HG03108 (cell line): ENCODE results near the gene IL18RAP.

Source experiments
- ATAC-seq: cut with Tn5 transposase; IDR thresholded peaks from one replicate; pipeline ENCODE4 v1.9.1; 2021; ENCODE audit warnings: moderate library complexity; ENCODE audit not compliant: unreplicated experiment

IL18RAP gene

DNA sequence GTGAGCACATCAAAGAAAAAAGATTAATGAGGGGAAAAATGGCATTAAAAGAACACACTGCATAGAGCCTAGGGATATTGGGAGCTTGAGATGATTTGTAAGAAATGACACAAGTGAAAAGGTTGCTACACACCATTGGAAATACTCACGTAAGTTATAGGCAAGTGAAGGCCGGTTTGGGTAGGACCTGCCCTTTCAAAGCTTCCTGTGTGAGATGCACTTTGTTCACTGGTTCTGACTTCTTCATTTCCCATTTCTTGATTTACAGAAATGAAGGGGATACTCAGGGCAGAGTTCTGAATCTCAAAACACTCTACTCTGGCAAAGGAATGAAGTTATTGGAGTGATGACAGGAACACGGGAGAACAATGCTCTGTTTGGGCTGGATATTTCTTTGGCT is at the start of gene IL18RAP:
Gene IL18RAP, plus strand, starts transcription at position 251 of the 400 bp plus-strand sequence. Its CDS starts 118 bp downstream, at position 369.
- ATAC-seq: no peak

GRCh38 chr2:102376052-102376591 is 46.8 kb upstream of the IL18RAP start:
- no peak for ATAC-seq

- ATAC-seq: no peak
These were observed 39.2 kb upstream of the IL18RAP start for GRCh38 chr2:102383722-102384121.

DNA sequence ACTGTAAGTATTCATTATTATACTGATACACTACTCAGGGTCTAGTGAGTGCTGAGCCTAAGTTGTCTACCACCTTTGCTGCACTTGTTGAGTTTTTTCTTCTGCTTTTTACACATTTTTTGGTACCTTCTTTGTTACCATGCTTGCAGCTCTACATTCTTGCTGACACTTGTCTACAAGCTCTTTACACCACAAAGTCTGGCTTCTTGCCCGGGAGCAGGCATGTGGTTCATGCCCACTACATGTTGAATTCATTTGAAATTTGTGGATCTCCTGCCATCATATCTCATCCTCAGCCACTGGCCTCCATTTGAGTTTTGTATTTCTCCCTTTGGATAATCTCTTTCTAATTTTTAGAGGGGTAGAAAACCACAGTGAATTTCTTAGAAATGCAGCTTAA is 37.4 kb upstream of the IL18RAP start:
- ATAC-seq: no peak

- no peak for ATAC-seq
These were observed 37.0 kb upstream of the IL18RAP start for GRCh38 chr2:102386004-102386403.

- ATAC-seq: no peak
These were observed 36.0 kb upstream of the IL18RAP start for GRCh38 chr2:102386867-102387541.

- ATAC-seq: no peak
These were observed 35.0 kb upstream of the IL18RAP start for GRCh38 chr2:102387763-102388546.

GRCh38 chr2:102391565-102391964 is 31.4 kb upstream of the IL18RAP start:
- no peak for ATAC-seq

DNA sequence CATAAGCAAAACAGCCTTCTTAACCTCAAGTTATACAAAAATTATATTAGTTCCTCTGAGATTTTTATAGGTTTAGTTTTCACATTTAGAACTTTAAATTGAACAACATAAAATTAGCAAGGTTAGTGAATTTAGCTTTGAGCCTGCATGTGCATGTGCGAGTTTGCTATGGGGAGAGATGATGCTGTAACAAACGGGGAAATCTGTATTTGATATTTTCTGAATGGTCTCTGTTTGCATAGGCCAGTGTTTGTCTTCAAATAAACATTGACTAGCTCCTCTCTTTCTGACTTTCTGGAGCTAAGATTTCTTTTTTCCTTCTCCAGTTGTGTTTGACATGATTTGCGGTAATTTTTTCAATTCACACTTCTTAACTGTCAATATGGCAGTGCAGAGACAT is 30.9 kb upstream of the IL18RAP start:
- no peak for ATAC-seq

GRCh38 chr2:102392942-102393341 is 30.0 kb upstream of the IL18RAP start:
- no peak for ATAC-seq

GRCh38 chr2:102396012-102396411 is 26.9 kb upstream of the IL18RAP start:
- ATAC-seq: no peak

DNA sequence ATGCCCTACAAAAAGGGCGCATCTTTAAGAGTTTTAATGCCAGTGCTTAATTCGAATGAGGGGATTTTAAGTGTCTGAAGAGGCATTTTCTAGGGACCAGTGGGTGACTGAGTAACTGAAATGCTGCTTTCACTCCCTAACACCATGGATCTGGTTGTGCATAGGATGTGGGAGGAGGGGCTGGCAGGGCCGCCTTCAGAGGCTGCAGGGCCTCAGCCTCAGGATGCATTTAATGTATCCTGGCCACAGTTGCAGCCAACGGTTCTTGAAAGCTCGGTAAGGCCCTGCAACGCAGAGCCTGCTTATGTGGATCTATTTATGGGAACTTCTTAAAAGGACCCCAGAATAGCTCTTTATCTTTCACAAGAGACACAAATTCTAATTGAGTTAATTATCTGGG is 25.8 kb upstream of the IL18RAP start:
- ATAC-seq: no peak

DNA sequence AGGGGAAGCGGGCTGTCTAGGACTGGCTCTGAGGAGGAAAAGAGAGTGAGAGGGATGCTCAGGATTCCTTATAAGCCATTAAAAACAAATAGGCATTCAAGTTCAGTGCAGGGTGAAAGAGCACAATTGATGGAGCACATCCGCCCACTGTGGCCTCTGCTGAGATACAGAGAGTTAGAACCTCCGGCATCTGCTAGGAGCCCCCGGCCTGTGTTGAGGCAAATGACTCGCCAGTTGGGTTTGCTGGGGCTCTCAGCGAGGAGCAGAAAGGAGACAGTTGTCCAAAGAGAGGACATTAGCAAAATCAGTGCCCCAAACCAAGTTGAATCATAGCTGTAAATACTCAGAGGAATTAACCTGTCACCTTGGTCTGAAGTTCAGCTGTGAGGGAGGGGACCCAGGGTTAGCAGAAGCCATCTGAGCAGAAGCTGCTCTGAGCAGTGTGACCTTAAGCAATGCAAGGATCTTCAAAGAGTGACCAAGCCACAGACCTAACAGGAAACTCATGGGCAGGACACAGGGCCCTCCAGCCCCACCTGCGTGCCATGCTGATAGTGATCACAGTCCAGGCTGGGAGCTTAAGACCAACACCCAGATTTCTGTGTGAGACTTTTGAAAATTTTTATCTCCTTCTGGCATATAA is 23.3 kb upstream of the IL18RAP start:
- ATAC-seq: no peak

DNA sequence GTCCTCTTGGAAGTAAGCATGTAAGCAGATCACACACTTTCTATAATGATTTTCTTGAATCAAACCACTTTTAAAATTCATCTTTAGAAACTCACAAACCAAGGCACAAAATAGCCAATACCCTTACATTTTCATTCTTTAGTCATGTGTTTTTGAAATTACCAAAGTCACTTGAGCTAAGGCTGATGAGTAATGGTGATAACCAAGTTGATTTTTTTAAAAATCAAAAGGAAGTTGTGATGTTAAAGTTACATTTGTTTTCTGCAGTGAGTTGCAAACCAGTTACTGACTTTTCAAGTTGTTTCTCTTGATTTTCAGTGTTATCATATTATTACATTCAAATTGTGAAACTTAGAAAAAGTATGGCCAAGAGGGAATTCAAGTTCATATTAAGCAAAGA is 21.5 kb upstream of the IL18RAP start:
- no peak for ATAC-seq

DNA sequence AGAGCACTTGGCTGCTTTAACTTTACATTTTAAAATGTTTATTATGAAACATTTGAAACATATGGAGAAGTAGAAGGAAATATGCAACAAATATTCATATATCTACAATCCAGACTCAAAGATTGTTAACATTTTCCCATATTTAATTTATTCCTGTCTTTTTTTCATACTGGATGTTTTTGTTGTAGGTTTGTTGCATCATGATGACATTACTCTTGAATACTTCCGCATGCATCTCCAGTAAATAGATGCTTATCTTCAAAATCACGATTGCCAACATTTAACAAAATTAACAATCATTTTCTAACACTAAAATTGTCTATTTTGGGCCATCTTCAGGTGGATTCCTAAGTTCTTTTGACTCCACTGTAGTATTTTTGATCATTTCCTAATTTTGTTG is 21.1 kb upstream of the IL18RAP start:
- no peak for ATAC-seq

- no peak for ATAC-seq
These were observed 12.0 kb upstream of the IL18RAP start for GRCh38 chr2:102410952-102411351.

DNA sequence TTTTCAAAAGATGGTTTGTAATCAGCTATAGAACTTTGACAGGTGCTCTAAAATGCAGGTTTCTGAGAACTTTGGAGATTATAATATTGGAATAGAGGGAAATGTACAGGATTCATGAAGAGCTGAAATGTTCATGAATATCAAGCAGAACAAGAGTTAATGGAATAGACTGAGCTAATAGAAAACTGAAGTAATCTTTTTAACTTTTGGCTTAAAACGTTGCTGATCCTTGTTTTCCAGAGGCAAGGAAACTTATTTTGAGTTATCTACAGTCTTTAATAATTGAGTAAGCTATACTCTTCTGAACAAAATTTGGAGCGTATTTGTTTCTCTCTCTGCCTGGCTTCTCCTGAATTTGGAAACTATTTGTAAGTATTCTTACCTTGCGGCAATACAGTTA is 10.8 kb upstream of the IL18RAP start:
- no peak for ATAC-seq

DNA sequence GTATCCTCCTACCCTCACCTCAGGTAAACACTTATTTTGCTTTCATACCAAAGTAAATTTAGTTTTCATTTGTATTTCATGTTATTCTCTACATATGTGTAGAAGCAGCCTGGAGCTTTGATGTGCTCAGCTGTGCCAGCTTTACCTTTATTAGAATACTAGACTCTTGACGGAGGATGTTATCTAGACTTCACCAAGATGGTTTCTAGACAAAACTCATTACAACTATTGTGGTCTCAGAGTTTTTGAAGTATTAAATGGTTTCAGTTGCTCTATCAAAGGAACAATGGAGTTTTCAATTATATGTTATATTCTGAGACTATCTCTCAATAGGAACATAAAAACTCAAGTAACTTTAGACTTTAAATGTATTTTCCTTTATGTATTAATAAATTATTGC is 5.0 kb upstream of the IL18RAP start:
- ATAC-seq: peak; percentile 43

GRCh38 chr2:102418421-102418961 is 4.5 kb upstream of the IL18RAP start:
- ATAC-seq: peak; percentile 88

GRCh38 chr2:102420290-102420689 is 2.7 kb upstream of the IL18RAP start:
- ATAC-seq: no peak
